ENCODE data around the gene P2RX6. TPM values are rescaled to one million over a fixed set of nuclear protein-coding genes. Genes with fewer than 3 reads are reported as not detected.

P2RX6 gene
- total RNA-seq, 1 donor from 2014 or later, result 4.5 TPM

DNA sequence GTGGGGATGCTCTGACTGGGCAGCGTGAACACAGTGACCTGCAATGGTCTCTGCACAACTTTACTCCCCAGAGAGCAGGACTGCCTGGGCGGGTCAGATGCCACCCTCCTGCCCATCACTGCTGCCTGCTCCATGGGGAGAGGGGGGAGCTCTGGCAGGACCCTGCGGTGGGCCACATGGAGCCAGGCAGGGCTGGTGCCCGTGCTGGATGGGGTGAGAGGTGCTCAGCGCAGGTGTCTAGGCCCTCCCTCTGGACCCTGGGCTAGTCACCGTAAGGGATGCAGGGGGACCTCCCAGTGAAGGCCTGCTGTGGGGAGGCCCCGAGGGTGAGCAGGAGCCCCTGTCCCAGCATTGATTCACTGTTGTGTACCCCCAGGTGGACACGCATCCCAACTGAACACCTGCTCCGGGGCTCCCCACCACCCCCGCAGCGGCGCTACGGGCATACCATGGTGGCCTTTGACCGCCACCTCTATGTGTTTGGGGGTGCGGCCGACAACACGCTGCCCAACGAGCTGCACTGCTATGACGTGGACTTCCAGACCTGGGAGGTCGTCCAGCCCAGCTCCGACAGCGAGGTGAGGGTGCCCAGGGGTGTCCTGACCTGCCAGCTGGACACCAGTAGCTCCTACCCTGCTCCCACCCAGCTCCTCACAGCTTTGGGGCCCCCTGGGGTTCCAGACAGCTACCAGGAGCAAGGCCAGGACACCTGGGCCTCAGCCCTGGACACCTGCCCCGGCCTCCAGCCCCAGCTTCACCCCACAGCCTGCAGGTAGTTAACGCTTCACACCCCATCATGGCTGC lies 23.5 kb upstream of the P2RX6 start:
- TF ChIP-seq, protein P1, sequence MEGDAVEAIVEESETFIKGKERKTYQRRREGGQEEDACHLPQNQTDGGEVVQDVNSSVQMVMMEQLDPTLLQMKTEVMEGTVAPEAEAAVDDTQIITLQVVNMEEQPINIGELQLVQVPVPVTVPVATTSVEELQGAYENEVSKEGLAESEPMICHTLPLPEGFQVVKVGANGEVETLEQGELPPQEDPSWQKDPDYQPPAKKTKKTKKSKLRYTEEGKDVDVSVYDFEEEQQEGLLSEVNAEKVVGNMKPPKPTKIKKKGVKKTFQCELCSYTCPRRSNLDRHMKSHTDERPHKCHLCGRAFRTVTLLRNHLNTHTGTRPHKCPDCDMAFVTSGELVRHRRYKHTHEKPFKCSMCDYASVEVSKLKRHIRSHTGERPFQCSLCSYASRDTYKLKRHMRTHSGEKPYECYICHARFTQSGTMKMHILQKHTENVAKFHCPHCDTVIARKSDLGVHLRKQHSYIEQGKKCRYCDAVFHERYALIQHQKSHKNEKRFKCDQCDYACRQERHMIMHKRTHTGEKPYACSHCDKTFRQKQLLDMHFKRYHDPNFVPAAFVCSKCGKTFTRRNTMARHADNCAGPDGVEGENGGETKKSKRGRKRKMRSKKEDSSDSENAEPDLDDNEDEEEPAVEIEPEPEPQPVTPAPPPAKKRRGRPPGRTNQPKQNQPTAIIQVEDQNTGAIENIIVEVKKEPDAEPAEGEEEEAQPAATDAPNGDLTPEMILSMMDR (conservative IDR thresholded peaks at IDR 0.05), result no peak
- no peak for DNase-seq (ENCODE audit: low read depth, low spot score)
- Mint-ChIP-seq H3K27me3 (ENCODE audit: low read depth) (no peaks in the 10 kb centered on the region), H3K9me3 (no peaks in the 10 kb centered on the region), H3K4me1 (no peaks in the 10 kb centered on the region), H3K36me3 (ENCODE audit: low read depth) (peaks cover 3% of the 10 kb centered on the region), H3K27ac (ENCODE audit: unreplicated experiment) (no peak overlapping the region), H3K4me3 (no peak overlapping the region)

DNA sequence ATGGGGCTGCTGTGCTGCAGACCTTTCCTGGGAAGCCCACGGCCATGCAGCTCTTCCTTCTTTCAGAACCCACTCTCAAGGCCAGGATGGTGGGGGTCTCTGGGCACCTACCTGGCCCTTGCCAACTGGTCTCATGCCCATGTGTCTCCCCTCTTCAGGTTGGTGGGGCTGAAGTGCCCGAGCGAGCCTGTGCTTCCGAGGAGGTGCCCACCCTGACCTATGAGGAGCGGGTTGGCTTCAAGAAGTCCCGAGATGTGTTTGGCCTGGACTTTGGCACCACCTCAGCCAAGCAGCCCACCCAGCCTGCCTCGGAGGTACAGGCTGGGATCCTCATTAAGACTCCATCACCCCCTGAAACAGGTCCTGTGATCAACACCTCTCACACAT lies 22.9 kb upstream of the P2RX6 start:
- DNase-seq (ENCODE audit: low read depth, low spot score), result no peak
- no peak overlapping the region for H3K27ac Mint-ChIP-seq (ENCODE audit: unreplicated experiment)
- no peaks in the 10 kb centered on the region for H3K27me3 Mint-ChIP-seq (ENCODE audit: low read depth)
- H3K4me3 Mint-ChIP-seq, result no peak overlapping the region
- H3K36me3 Mint-ChIP-seq (ENCODE audit: low read depth), result no peaks in the 10 kb centered on the region
- no peaks in the 10 kb centered on the region for H3K9me3 Mint-ChIP-seq
- H3K4me1 Mint-ChIP-seq, result no peaks in the 10 kb centered on the region
- TF ChIP-seq, protein P1 (conservative IDR thresholded peaks at IDR 0.05), result no peak

DNA sequence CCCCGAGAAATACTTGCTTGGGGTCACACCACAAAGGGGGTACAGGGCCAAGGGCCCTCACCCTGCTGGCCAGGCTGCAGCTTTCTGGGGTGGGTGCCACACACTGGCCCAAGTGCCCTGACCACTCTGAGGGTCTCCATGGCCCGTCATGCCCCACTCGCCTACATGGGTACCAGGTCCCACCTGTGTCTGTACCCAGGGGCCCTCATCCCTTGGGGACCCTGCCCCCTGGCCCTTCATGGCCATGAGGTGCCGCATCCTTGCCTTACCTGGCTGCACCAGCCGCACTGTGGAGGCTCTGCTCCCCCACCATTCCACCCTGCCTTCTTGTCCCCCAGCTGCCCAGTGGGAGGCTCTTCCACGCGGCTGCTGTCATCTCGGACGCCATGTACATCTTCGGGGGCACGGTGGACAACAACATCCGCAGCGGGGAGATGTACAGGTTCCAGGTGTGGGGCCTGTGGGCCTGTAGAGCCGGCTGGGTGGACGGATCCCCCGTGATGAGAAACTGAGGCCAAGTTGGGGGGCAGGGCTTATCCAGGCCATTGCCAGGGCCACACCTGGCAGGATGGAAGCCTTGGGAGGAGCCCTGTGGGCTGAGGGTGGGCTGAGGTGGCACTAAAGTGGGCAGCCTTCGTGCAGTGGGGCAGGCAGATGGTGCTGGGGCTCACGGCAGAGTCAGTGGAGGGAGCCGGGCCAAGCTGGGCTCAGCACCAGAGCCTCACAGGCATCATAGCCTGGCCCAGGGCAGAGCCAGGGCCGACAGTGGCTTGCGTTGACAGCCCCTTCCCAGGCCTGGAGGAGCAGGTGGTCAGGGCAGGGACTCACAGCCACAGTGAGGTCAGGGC lies 22.3 kb upstream of the P2RX6 start:
- no peak for DNase-seq (ENCODE audit: low read depth, low spot score)
- TF ChIP-seq, protein P1 (conservative IDR thresholded peaks at IDR 0.05), result no peak
- H3K4me3 Mint-ChIP-seq, result no peak overlapping the region
- no peaks in the 10 kb centered on the region for H3K9me3 Mint-ChIP-seq
- no peaks in the 10 kb centered on the region for H3K36me3 Mint-ChIP-seq (ENCODE audit: low read depth)
- no peaks in the 10 kb centered on the region for H3K27me3 Mint-ChIP-seq (ENCODE audit: low read depth)
- H3K27ac Mint-ChIP-seq (ENCODE audit: unreplicated experiment), result no peak overlapping the region
- H3K4me1 Mint-ChIP-seq, result no peaks in the 10 kb centered on the region

DNA sequence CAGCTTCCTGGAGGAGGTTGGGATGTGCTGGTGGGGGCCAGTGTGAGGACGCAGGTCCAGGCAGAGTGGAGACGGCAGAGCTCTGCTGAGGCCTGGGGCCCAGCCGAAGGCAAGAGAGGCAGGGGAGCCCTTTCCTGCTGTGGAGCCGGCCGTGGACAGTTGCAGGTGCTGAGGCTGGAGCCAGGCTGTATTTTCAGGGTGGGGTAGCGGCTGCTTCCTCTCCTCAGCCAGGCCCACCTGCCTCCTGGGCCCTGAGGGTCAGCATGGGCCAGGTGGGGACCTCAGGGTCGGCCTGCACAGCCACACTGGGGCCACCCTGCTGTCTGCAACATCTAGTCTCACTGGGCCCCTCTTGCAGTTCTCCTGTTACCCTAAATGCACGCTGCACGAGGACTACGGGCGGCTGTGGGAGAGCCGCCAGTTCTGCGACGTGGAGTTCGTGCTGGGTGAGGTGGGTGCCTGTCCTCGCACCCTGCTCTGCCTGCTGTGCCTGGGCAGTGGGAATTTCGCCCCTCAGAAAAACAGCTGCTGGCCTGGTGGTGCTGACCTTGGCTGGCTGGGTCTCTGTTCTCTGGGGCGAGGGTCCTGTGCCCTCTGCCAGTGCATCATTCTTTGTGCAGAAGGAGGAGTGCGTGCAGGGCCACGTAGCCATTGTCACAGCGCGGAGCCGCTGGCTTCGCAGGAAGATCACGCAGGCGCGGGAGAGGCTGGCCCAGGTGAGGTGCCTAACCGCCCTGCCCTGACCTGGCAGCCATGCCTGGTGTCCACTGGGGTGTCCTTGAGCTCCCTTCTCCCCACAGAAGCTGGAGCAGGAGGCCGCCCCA lies 21.4 kb upstream of the P2RX6 start:
- H3K36me3 Mint-ChIP-seq (ENCODE audit: low read depth), result no peaks in the 10 kb centered on the region
- H3K4me3 Mint-ChIP-seq, result no peak overlapping the region
- TF ChIP-seq, protein P1 (conservative IDR thresholded peaks at IDR 0.05), result no peak
- no peak for DNase-seq (ENCODE audit: low read depth, low spot score)
- no peaks in the 10 kb centered on the region for H3K9me3 Mint-ChIP-seq
- H3K27me3 Mint-ChIP-seq (ENCODE audit: low read depth), result no peaks in the 10 kb centered on the region
- no peak overlapping the region for H3K27ac Mint-ChIP-seq (ENCODE audit: unreplicated experiment)
- no peaks in the 10 kb centered on the region for H3K4me1 Mint-ChIP-seq

Data from neural crest cell (in vitro differentiated cells).